ENCODE measurements around the gene MSANTD2.

MSANTD2 gene

DNA sequence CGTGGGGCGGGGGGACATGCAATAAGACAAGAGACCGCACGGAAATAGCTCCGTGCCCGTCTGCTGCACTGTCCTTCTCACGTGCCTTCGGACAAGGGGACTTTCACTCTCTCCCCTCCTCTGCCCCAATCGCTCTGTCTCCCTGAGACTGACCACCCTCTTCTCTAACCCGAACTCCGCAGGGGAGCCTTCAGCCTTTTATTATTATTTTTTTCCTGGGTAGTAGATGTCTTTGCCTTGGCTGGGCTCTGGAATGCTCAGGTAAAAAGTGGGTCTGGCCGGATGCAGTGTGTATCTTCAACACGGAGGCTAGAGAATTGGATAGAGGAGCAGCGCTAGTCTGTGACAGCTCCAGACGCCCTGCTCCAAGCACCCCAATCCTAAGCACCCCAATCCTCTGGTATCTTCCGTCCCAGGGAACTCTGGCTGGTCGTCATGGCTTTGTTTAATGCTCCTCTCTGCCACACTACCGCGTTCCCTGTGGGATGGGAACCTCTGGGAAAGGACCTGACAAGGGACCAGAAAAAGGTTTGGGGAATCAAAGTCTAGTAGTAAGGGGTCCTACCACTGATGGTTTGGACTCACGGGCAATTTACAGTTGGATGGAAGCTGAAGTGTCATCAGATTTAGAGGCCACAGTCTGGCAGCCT lies 39.9 kb upstream of the MSANTD2 start:
- Histone ChIP-seq H3K79me1 (replicated peaks; ENCODE audit: low read length, poor library complexity, severe bottlenecking) (no peaks in the 10 kb centered on the region), H4K8ac (ENCODE audit: low read length) (no peak overlapping the region), H3K4ac (ENCODE audit: low read depth in 1 of 2, low read length in 2 of 2) (no peak overlapping the region), H3K4me2 (ENCODE audit: low read length, poor library complexity, severe bottlenecking) (peak overlapping the region; percentile 94), H3K27me3 (ENCODE audit: control insufficient read depth in 1 of 2, insufficient read depth in 1 of 2, low read length in 2 of 2) (peaks cover 65 to 71% of the 10 kb centered on the region in 2 experiments), H4K91ac (ENCODE audit: low read length) (no peak overlapping the region), H2BK15ac (ENCODE audit: low read depth, poor library complexity, severe bottlenecking) (no peak overlapping the region), H2BK12ac (ENCODE audit: low read length in 2 of 2) (no peak overlapping the region), H3K27ac (ENCODE audit: low read length, poor library complexity, severe bottlenecking) (no peak overlapping the region), H2BK120ac (ENCODE audit: low read depth, low read length) (no peak overlapping the region), H2BK5ac (ENCODE audit: low read depth, low read length, poor library complexity, severe bottlenecking) (no peak overlapping the region), H3K4me3 (ENCODE audit: insufficient read depth in 1 of 2, low read depth in 1 of 2, low read length in 2 of 2) (peak overlapping the region in 1 of 2 experiments; percentile 51), H3K4me1 (ENCODE audit: control insufficient read depth, insufficient read depth, low read depth, low read length) (peaks cover 18% of the 10 kb centered on the region), H3K9ac (ENCODE audit: low read length) (no peak overlapping the region), H3K36me3 (ENCODE audit: control insufficient read depth in 1 of 2, insufficient read depth in 2 of 2, low read depth in 1 of 2, low read length in 2 of 2) (no peaks in the 10 kb centered on the region), H3K9me3 (ENCODE audit: control insufficient read depth, low read length) (no peaks in the 10 kb centered on the region), H3K23ac (ENCODE audit: low read length in 2 of 2) (peak overlapping the region in 1 of 2 experiments; percentile 42), H3K18ac (ENCODE audit: low read depth in 1 of 2, low read length in 2 of 2) (no peak overlapping the region), H2AFZ (ENCODE audit: low read depth, low read length) (no peak overlapping the region), H2AK5ac (ENCODE audit: low read length, severe bottlenecking) (no peak overlapping the region), H3K14ac (ENCODE audit: low read length in 2 of 2) (no peak overlapping the region)
- no peak for DNase-seq
- 3% methylated on average over 13 of the region's 20 CpGs for WGBS

DNA sequence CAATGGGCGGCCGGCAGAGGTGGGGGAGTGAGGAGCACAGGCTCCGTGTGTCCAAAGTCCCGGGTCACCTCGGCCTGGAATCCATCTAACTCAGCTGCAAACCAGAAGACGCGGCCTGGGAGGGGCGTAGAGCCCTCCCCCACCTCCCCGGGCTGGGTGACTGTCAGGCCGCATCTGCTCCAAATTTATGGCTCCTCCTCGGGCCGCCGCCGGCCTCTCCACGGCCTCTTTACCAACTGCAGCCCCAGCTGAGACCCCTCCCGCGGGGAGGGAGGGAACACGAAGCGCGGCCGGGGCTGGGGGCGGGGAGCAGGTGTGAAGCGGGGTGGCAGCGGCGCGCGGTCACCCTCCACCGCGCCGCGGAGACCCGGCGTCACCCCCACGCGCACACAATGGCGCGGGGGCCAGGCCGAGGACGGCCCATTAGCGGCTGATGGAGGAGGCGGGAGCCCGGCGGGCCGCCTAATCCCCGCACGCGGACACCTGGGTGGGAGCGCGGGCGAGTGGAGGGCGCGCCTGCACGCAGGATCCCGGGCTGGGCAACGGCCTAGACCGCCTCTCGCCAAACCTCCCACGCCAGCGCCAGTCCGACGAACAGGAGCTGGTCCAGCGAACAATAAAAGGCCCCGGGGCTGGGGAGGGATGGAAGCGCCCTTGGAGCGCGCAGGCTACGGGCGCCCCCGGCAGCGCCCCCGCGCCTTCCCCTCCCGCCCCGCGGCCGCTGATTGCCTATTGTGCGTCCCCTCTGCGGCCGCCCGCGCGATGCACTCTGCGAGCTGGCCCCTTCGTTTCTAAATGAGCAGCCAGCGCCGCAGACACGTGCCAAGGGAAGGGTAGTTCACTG lies 39.1 kb upstream of the MSANTD2 start:
- no peak overlapping the region for H3K18ac ChIP-seq (ENCODE audit: low read depth in 1 of 2, low read length in 2 of 2)
- no peak overlapping the region for H2BK5ac ChIP-seq (ENCODE audit: low read depth, low read length, poor library complexity, severe bottlenecking)
- no peak overlapping the region for H3K9ac ChIP-seq (ENCODE audit: low read length)
- H3K4ac ChIP-seq (ENCODE audit: low read depth in 1 of 2, low read length in 2 of 2): no peak overlapping the region
- H3K4me3 ChIP-seq (ENCODE audit: insufficient read depth in 1 of 2, low read depth in 1 of 2, low read length in 2 of 2): peak overlapping the region; percentile 30 to 51
- peak overlapping the region; percentile 17 for H2BK15ac ChIP-seq (ENCODE audit: low read depth, poor library complexity, severe bottlenecking)
- peak overlapping the region; percentile 94 for H3K4me2 ChIP-seq (ENCODE audit: low read length, poor library complexity, severe bottlenecking)
- no peak overlapping the region for H2AK5ac ChIP-seq (ENCODE audit: low read length, severe bottlenecking)
- H3K36me3 ChIP-seq (ENCODE audit: control insufficient read depth in 1 of 2, insufficient read depth in 2 of 2, low read depth in 1 of 2, low read length in 2 of 2): no peaks in the 10 kb centered on the region
- no peak overlapping the region for H2BK120ac ChIP-seq (ENCODE audit: low read depth, low read length)
- H3K14ac ChIP-seq (ENCODE audit: low read length in 2 of 2): no peak overlapping the region
- H3K27ac ChIP-seq (ENCODE audit: low read length, poor library complexity, severe bottlenecking): no peak overlapping the region
- H3K4me1 ChIP-seq (ENCODE audit: control insufficient read depth, insufficient read depth, low read depth, low read length): peaks cover 18% of the 10 kb centered on the region
- H3K27me3 ChIP-seq (ENCODE audit: control insufficient read depth in 1 of 2, insufficient read depth in 1 of 2, low read length in 2 of 2): peaks cover 57 to 63% of the 10 kb centered on the region in 2 experiments
- no peak overlapping the region for H2BK12ac ChIP-seq (ENCODE audit: low read length in 2 of 2)
- no peaks in the 10 kb centered on the region for H3K79me1 ChIP-seq (replicated peaks; ENCODE audit: low read length, poor library complexity, severe bottlenecking)
- H2AFZ ChIP-seq (ENCODE audit: low read depth, low read length): no peak overlapping the region
- H4K91ac ChIP-seq (ENCODE audit: low read length): no peak overlapping the region
- no peak for DNase-seq
- H3K9me3 ChIP-seq (ENCODE audit: control insufficient read depth, low read length): no peaks in the 10 kb centered on the region
- peak overlapping the region in 1 of 2 experiments; percentile 95 for H3K23ac ChIP-seq (ENCODE audit: low read length in 2 of 2)
- WGBS: under 1% methylated on average over 76 of the region's 87 CpGs
- H4K8ac ChIP-seq (ENCODE audit: low read length): no peak overlapping the region

DNA sequence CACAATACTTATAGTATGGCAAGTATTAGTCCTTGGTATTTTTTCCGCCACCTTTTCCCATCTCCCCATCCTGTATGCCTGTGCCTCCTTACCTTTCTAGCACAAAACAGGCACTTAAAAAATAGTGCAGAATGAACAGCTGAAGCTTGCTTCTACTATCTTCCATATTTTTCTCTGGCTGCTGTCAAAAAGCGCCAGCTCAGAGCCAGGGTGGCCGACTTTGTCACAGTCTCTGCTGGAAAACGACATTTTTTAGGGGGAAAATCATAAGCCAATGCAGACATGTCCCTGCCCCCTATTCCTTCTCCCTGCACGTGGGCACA lies 38.6 kb upstream of the MSANTD2 start:
- H3K36me3 ChIP-seq (ENCODE audit: control insufficient read depth in 1 of 2, insufficient read depth in 2 of 2, low read depth in 1 of 2, low read length in 2 of 2): no peaks in the 10 kb centered on the region
- H3K27me3 ChIP-seq (ENCODE audit: control insufficient read depth in 1 of 2, insufficient read depth in 1 of 2, low read length in 2 of 2): peaks cover 52 to 57% of the 10 kb centered on the region in 2 experiments
- no peak overlapping the region for H3K18ac ChIP-seq (ENCODE audit: low read depth in 1 of 2, low read length in 2 of 2)
- H3K14ac ChIP-seq (ENCODE audit: low read length in 2 of 2): no peak overlapping the region
- no peak for DNase-seq
- H3K4me2 ChIP-seq (ENCODE audit: low read length, poor library complexity, severe bottlenecking): peak overlapping the region; percentile 94
- peak overlapping the region in 1 of 2 experiments; percentile 51 for H3K4me3 ChIP-seq (ENCODE audit: insufficient read depth in 1 of 2, low read depth in 1 of 2, low read length in 2 of 2)
- no peak overlapping the region for H2BK15ac ChIP-seq (ENCODE audit: low read depth, poor library complexity, severe bottlenecking)
- no peak overlapping the region for H4K8ac ChIP-seq (ENCODE audit: low read length)
- H2AFZ ChIP-seq (ENCODE audit: low read depth, low read length): no peak overlapping the region
- no peaks in the 10 kb centered on the region for H3K9me3 ChIP-seq (ENCODE audit: control insufficient read depth, low read length)
- H3K4me1 ChIP-seq (ENCODE audit: control insufficient read depth, insufficient read depth, low read depth, low read length): peaks cover 18% of the 10 kb centered on the region
- H3K23ac ChIP-seq (ENCODE audit: low read length in 2 of 2): no peak overlapping the region
- no peak overlapping the region for H2BK12ac ChIP-seq (ENCODE audit: low read length in 2 of 2)
- no peak overlapping the region for H2AK5ac ChIP-seq (ENCODE audit: low read length, severe bottlenecking)
- no peak overlapping the region for H2BK5ac ChIP-seq (ENCODE audit: low read depth, low read length, poor library complexity, severe bottlenecking)
- H3K27ac ChIP-seq (ENCODE audit: low read length, poor library complexity, severe bottlenecking): no peak overlapping the region
- 25% methylated on average over 5 of the region's 5 CpGs for WGBS
- no peaks in the 10 kb centered on the region for H3K79me1 ChIP-seq (replicated peaks; ENCODE audit: low read length, poor library complexity, severe bottlenecking)
- no peak overlapping the region for H3K9ac ChIP-seq (ENCODE audit: low read length)
- no peak overlapping the region for H4K91ac ChIP-seq (ENCODE audit: low read length)
- no peak overlapping the region for H3K4ac ChIP-seq (ENCODE audit: low read depth in 1 of 2, low read length in 2 of 2)
- H2BK120ac ChIP-seq (ENCODE audit: low read depth, low read length): no peak overlapping the region

DNA sequence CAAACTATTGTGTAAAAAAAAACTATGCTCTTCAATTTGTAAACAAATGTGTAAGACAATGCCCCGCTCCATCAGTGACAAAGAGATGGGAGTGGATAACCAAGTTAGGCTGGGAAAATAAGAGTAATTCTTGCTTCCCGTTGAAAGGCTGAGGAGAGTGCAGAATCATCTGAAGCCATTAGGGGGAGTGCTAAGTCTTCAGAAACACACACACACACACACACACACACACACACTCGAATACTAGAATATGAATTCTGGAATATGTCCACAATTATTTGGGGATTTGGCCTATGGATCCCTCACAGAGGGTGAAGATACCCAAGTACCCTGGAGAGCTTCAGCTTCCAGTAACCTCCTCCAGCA lies 37.3 kb upstream of the MSANTD2 start:
- peak; percentile 91 for DNase-seq
- Histone ChIP-seq H3K36me3 (ENCODE audit: control insufficient read depth in 1 of 2, insufficient read depth in 2 of 2, low read depth in 1 of 2, low read length in 2 of 2) (no peaks in the 10 kb centered on the region), H3K14ac (ENCODE audit: low read length in 2 of 2) (no peak overlapping the region), H3K4me3 (ENCODE audit: insufficient read depth in 1 of 2, low read depth in 1 of 2, low read length in 2 of 2) (no peak overlapping the region), H3K9me3 (ENCODE audit: control insufficient read depth, low read length) (no peaks in the 10 kb centered on the region), H2BK15ac (ENCODE audit: low read depth, poor library complexity, severe bottlenecking) (no peak overlapping the region), H3K9ac (ENCODE audit: low read length) (peak overlapping the region; percentile 88), H2BK120ac (ENCODE audit: low read depth, low read length) (no peak overlapping the region), H3K18ac (ENCODE audit: low read depth in 1 of 2, low read length in 2 of 2) (no peak overlapping the region), H4K91ac (ENCODE audit: low read length) (no peak overlapping the region), H3K23ac (ENCODE audit: low read length in 2 of 2) (no peak overlapping the region), H3K4me2 (ENCODE audit: low read length, poor library complexity, severe bottlenecking) (no peak overlapping the region), H3K4ac (ENCODE audit: low read depth in 1 of 2, low read length in 2 of 2) (no peak overlapping the region), H2AFZ (ENCODE audit: low read depth, low read length) (no peak overlapping the region), H4K8ac (ENCODE audit: low read length) (no peak overlapping the region), H3K4me1 (ENCODE audit: control insufficient read depth, insufficient read depth, low read depth, low read length) (peaks cover 17% of the 10 kb centered on the region), H3K27me3 (ENCODE audit: control insufficient read depth in 1 of 2, insufficient read depth in 1 of 2, low read length in 2 of 2) (peaks cover 39 to 52% of the 10 kb centered on the region in 2 experiments), H3K27ac (ENCODE audit: low read length, poor library complexity, severe bottlenecking) (no peak overlapping the region), H2BK12ac (ENCODE audit: low read length in 2 of 2) (no peak overlapping the region), H2BK5ac (ENCODE audit: low read depth, low read length, poor library complexity, severe bottlenecking) (no peak overlapping the region), H2AK5ac (ENCODE audit: low read length, severe bottlenecking) (no peak overlapping the region), H3K79me1 (replicated peaks; ENCODE audit: low read length, poor library complexity, severe bottlenecking) (no peaks in the 10 kb centered on the region)
- WGBS: 0% methylated on average over 1 of the region's 3 CpGs

All from mesenchymal stem cell (in vitro differentiated cells and primary cell).